SK-N-SH (cell line): ENCODE results near the gene ATF5. TPM values are rescaled to one million over a fixed set of nuclear protein-coding genes. Genes with fewer than 3 reads are reported as not detected.

Experiments
- CTCF ChIA-PET: fragments of 300-600, 350-600 bp; formaldehyde crosslinking; extraction: SDS; loops from one replicate; lab custom pipeline; 2021; lab: Yijun Ruan, JAX
- POLR2A ChIA-PET: fragments of 350-600 bp; sonication (Branson Sonifier 250); formaldehyde crosslinking; extraction: SDS; loops from one replicate; lab custom pipeline; 2020; ENCODE audit warnings: antibody characterized with exemption, inconsistent platforms; lab: Yijun Ruan, JAX
- DNase-seq: peaks from one replicate; pipeline ENCODE4 v3.0.0; 2012
- H2AFZ ChIP-seq: fragments of 200-600 bp; sonication (generic); 2 replicates; pipeline ENCODE4 v1.8.1; 2016; ENCODE audit warnings: antibody characterized with exemption, mild to moderate bottlenecking, low read depth
- H3F3A ChIP-seq: fragments of 200-600 bp; sonication (generic); replicated peaks from 2 replicates; pipeline ENCODE3; 2016; ENCODE audit warnings: antibody characterized with exemption, mild to moderate bottlenecking; ENCODE audit not compliant: insufficient read depth
- H3K27ac ChIP-seq, 2 experiments: fragments of 200-500 bp in 1 of 2; fragments of 200-600 bp in 1 of 2; sonication (Bioruptor generic) in 1 of 2; sonication (generic), shearing (Covaris generic) in 1 of 2; 2 replicates each; pipeline versions ENCODE4 v1.5.1 to v1.6.1; 2014 to 2016; ENCODE audit warnings: low read depth in 2 of 2, inconsistent platforms in 1 of 2, low read length in 1 of 2, mild to moderate bottlenecking in 1 of 2, mixed read lengths in 1 of 2
- H3K27me3 ChIP-seq: fragments of 200-600 bp; sonication (generic), shearing (Covaris generic); 2 replicates; pipeline ENCODE4 v1.6.1; 2016; ENCODE audit warnings: mixed run types; ENCODE audit not compliant: insufficient read depth
- H3K36me3 ChIP-seq, 2 experiments: fragments of 200-500 bp in 1 of 2; fragments of 200-600 bp in 1 of 2; sonication (Bioruptor generic) in 1 of 2; sonication (generic) in 1 of 2; replicated peaks in 1 of 2; 2 replicates each; pipeline versions ENCODE3 to v1.5.1; 2014 to 2016; ENCODE audit warnings: low read length in 1 of 2, mild to moderate bottlenecking in 1 of 2; ENCODE audit not compliant: insufficient read depth in 2 of 2, control insufficient read depth in 1 of 2
- H3K4me1 ChIP-seq, 2 experiments: fragments of 200-500 bp in 1 of 2; fragments of 200-600 bp in 1 of 2; sonication (Bioruptor generic) in 1 of 2; sonication (generic), shearing (Covaris generic) in 1 of 2; 2 replicates each; pipeline versions ENCODE4 v1.5.1 to v1.6.1; 2014 to 2016; ENCODE audit warnings: low read depth in 1 of 2, low read length in 1 of 2, mixed run types in 1 of 2; ENCODE audit not compliant: insufficient read depth in 2 of 2, control insufficient read depth in 1 of 2
- H3K4me2 ChIP-seq: fragments of 200-600 bp; sonication (generic), shearing (Covaris generic); 2 replicates; pipeline ENCODE4 v1.6.1; 2017; ENCODE audit warnings: mixed run types
- H3K4me3 ChIP-seq, 2 experiments: fragments of 200-500 bp in 1 of 2; fragments of 200-600 bp in 1 of 2; sonication (Bioruptor generic) in 1 of 2; sonication (generic), shearing (Covaris generic) in 1 of 2; 2 replicates each; pipeline versions ENCODE4 v1.5.1 to v1.8.1; 2014 to 2016; ENCODE audit warnings: low read depth in 2 of 2, inconsistent platforms in 1 of 2, low read length in 1 of 2, mild to moderate bottlenecking in 1 of 2, mixed read lengths in 1 of 2, moderate library complexity in 1 of 2
- H3K79me2 ChIP-seq: fragments of 200-600 bp; sonication (generic); 2 replicates; pipeline ENCODE4 v1.8.1; 2017; ENCODE audit warnings: mild to moderate bottlenecking; ENCODE audit not compliant: insufficient read depth
- H3K9ac ChIP-seq: fragments of 200-600 bp; sonication (generic); 2 replicates; pipeline ENCODE4 v1.6.1; 2017; ENCODE audit warnings: mixed run types
- H3K9me2 ChIP-seq: fragments of 200-600 bp; sonication (generic); 2 replicates; pipeline ENCODE4 v1.6.1; 2017; ENCODE audit warnings: mixed run types
- H3K9me3 ChIP-seq: fragments of 200-600 bp; sonication (generic); 2 replicates; pipeline ENCODE4 v1.6.1; 2017; ENCODE audit warnings: mixed run types, mild to moderate bottlenecking, moderate library complexity
- H4K20me1 ChIP-seq: fragments of 200-600 bp; sonication (generic); 2 replicates; pipeline ENCODE4 v1.6.1; 2017; ENCODE audit warnings: mild to moderate bottlenecking, mixed run types; ENCODE audit not compliant: insufficient read depth
- CTCF ChIP-seq: fragments of 200-600 bp; sonication (generic); IDR thresholded peaks from 2 replicates; pipeline ENCODE4 v1.6.1; 2017; ENCODE audit warnings: antibody characterized with exemption, mild to moderate bottlenecking, moderate library complexity
- EP300 ChIP-seq, 2 experiments: IDR thresholded peaks; 2 replicates each; pipeline versions ENCODE4 v1.4.0 to v1.6.1; 2012; ENCODE audit warnings: borderline replicate concordance in 1 of 2, low read depth in 1 of 2, low read length in 1 of 2
- FOSL2 ChIP-seq: IDR thresholded peaks from 2 replicates; pipeline ENCODE4 v1.4.0; 2012; ENCODE audit warnings: low read depth, mild to moderate bottlenecking, moderate library complexity, borderline replicate concordance
- FOXJ3 ChIP-seq: sonication (generic); formaldehyde crosslinking; IDR thresholded peaks from 2 replicates; pipeline ENCODE4 v1.5.1; 2020; ENCODE audit warnings: mild to moderate bottlenecking, missing genetic modification reagents
- GATA2 ChIP-seq: sonication (generic); formaldehyde crosslinking; IDR thresholded peaks from 2 replicates; pipeline ENCODE4 v1.5.0; 2020; ENCODE audit warnings: mild to moderate bottlenecking, missing genetic modification reagents
- MEF2A ChIP-seq: IDR thresholded peaks from 2 replicates; pipeline ENCODE4 v1.4.0; 2012; ENCODE audit warnings: low read depth, borderline replicate concordance
- PBX3 ChIP-seq: IDR thresholded peaks from 2 replicates; pipeline ENCODE4; 2012
- POLR2AphosphoS5 ChIP-seq: IDR thresholded peaks from 2 replicates; pipeline ENCODE4 v1.6.1; 2012; ENCODE audit warnings: low read depth, low read length
- RAD21 ChIP-seq: IDR thresholded peaks from 2 replicates; pipeline ENCODE4 v1.6.1; 2012; ENCODE audit warnings: mild to moderate bottlenecking, low read length
- RFX5 ChIP-seq: IDR thresholded peaks from 2 replicates; pipeline ENCODE4 v1.6.1; 2012; ENCODE audit warnings: mild to moderate bottlenecking, improper control_type of control experiment, low read length
- RXRA ChIP-seq: IDR thresholded peaks from 2 replicates; pipeline ENCODE4 v1.4.0; 2012; ENCODE audit warnings: low read depth, mild to moderate bottlenecking, borderline replicate concordance
- SIN3A ChIP-seq: IDR thresholded peaks from 2 replicates; pipeline ENCODE4 v1.6.1; 2012; ENCODE audit warnings: low read depth, mild to moderate bottlenecking, low read length, moderate library complexity, borderline replicate concordance
- SMC3 ChIP-seq: IDR thresholded peaks from 2 replicates; pipeline ENCODE4 v1.6.1; 2012; ENCODE audit warnings: low read depth, low read length, improper control_type of control experiment
- TAF1 ChIP-seq: IDR thresholded peaks from 2 replicates; pipeline ENCODE4 v1.6.1; 2012; ENCODE audit warnings: low read depth, mild to moderate bottlenecking, low read length, moderate library complexity, borderline replicate concordance
- TCF12 ChIP-seq: IDR thresholded peaks from 2 replicates; pipeline ENCODE4 v1.4.0; 2012
- USF2 ChIP-seq: fragments of 150-350 bp; IDR thresholded peaks from 2 replicates; pipeline ENCODE4 v1.6.1; 2017; ENCODE audit warnings: antibody characterized with exemption, low read length, low read depth, borderline replicate concordance
- WGBS: methylation state at CpG from one replicate; pipeline ENCODE4 v1.1.6; 2017; ENCODE audit warnings: low lambda C conversion rate; 5-methylcytosine and 5-hydroxymethylcytosine counted together
- polyA plus RNA-seq, 3 experiments: library from polyadenylated mRNA; depleted of rRNA; stranded (reverse); fragments of >200 nt; gene quantifications; 2 replicates each; pipeline ENCODE4 v1.2.3, GENCODE V29; 2012
- TF ChIP-seq, protein P1 (sequence below): IDR thresholded peaks from 2 replicates; pipeline ENCODE4 v1.4.0; 2012; ENCODE audit warnings: low read depth, borderline replicate concordance
- TF ChIP-seq, protein P2 (sequence below): IDR thresholded peaks from 2 replicates; pipeline ENCODE4 v1.4.0; 2012; ENCODE audit warnings: low read depth
- TF ChIP-seq, protein P3 (sequence below): IDR thresholded peaks from 2 replicates; pipeline ENCODE4 v1.6.1; 2012; ENCODE audit warnings: mild to moderate bottlenecking, low read depth, low read length, moderate library complexity

ATF5 gene
- polyA plus RNA-seq, 1 of the 3 experiments (the other 2 are of a cell fraction), result 11.7 TPM

DNA sequence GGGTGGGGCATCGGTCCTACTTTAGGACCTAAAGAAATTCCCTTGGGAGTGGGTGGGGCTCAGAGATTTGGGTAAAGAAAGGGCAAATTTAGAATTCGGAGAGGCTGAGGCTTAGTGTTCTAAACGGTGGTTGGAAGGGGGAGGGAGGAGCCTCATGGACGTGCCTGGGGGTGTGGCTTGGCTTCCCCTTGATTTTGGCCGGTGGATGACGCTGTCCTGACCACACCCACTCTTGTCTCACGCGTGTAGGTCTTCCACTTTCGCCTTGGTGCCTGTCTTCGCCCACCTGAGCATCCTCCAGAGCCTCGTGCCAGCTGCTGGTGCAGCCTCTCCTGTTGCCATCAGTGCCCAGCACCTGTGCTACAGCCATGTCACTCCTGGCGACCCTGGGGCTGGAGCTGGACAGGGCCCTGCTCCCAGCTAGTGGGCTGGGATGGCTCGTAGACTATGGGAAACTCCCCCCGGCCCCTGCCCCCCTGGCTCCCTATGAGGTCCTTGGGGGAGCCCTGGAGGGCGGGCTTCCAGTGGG lies 1.5 kb downstream of the ATF5 start (continued):
- no peak for TF ChIP-seq MEF2A
- TF ChIP-seq PBX3, result no peak

- Histone ChIP-seq H2AFZ (no peak overlapping the region), H3K9ac (no peak overlapping the region), H3K36me3 (peaks cover 3 to 24% of the 10 kb centered on the region in 2 experiments), H4K20me1 (0 out of 2 replicates have a peak, but pooled peaks cover 10% of the 10 kb centered on the region), H3K9me3 (no peaks in the 10 kb centered on the region), H3K79me2 (peaks cover 29% of the 10 kb centered on the region), H3K27ac (no peak overlapping the region), H3K4me1 (peaks cover 7 to 10% of the 10 kb centered on the region in 2 experiments; a peak in 2 of 4 replicates), H3F3A (peaks cover 18% of the 10 kb centered on the region), H3K4me3 (no peak overlapping the region), H3K9me2 (no peaks in the 10 kb centered on the region), H3K4me2 (no peak overlapping the region), H3K27me3 (no peaks in the 10 kb centered on the region)
- no peak for DNase-seq
- ChIA-PET CTCF (no interaction called here), POLR2A (interaction anchor here (2.1 kb wide), 1 partner anchor 55 kb away, joined by 8 read pairs; the partner anchor contains the start of gene AKT1S1)
- WGBS, result 94% methylated on average over 7 of the region's 7 CpGs
- TF ChIP-seq FOSL2, result no peak
- no peak for TF ChIP-seq TAF1
- TF ChIP-seq, protein P1, sequence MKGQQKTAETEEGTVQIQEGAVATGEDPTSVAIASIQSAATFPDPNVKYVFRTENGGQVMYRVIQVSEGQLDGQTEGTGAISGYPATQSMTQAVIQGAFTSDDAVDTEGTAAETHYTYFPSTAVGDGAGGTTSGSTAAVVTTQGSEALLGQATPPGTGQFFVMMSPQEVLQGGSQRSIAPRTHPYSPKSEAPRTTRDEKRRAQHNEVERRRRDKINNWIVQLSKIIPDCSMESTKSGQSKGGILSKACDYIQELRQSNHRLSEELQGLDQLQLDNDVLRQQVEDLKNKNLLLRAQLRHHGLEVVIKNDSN, result no peak
- TF ChIP-seq RXRA, result no peak
- TF ChIP-seq USF2, result no peak
- TF ChIP-seq TCF12, result no peak
- no peak for TF ChIP-seq RFX5
- TF ChIP-seq RAD21, result no peak
- no peak for TF ChIP-seq SMC3
- TF ChIP-seq MEF2A, result no peak
- TF ChIP-seq GATA2, result no peak
- TF ChIP-seq POLR2AphosphoS5, result no peak
- TF ChIP-seq, protein P2, sequence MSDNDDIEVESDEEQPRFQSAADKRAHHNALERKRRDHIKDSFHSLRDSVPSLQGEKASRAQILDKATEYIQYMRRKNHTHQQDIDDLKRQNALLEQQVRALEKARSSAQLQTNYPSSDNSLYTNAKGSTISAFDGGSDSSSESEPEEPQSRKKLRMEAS, result no peak
- TF ChIP-seq CTCF, result no peak
- TF ChIP-seq, protein P3, sequence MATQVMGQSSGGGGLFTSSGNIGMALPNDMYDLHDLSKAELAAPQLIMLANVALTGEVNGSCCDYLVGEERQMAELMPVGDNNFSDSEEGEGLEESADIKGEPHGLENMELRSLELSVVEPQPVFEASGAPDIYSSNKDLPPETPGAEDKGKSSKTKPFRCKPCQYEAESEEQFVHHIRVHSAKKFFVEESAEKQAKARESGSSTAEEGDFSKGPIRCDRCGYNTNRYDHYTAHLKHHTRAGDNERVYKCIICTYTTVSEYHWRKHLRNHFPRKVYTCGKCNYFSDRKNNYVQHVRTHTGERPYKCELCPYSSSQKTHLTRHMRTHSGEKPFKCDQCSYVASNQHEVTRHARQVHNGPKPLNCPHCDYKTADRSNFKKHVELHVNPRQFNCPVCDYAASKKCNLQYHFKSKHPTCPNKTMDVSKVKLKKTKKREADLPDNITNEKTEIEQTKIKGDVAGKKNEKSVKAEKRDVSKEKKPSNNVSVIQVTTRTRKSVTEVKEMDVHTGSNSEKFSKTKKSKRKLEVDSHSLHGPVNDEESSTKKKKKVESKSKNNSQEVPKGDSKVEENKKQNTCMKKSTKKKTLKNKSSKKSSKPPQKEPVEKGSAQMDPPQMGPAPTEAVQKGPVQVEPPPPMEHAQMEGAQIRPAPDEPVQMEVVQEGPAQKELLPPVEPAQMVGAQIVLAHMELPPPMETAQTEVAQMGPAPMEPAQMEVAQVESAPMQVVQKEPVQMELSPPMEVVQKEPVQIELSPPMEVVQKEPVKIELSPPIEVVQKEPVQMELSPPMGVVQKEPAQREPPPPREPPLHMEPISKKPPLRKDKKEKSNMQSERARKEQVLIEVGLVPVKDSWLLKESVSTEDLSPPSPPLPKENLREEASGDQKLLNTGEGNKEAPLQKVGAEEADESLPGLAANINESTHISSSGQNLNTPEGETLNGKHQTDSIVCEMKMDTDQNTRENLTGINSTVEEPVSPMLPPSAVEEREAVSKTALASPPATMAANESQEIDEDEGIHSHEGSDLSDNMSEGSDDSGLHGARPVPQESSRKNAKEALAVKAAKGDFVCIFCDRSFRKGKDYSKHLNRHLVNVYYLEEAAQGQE, result no peak
- no peak for TF ChIP-seq EP300 (IDR thresholded peaks at IDR 0.05; ENCODE audit: borderline replicate concordance in 1 of 2, low read depth in 1 of 2, low read length in 1 of 2)
- TF ChIP-seq SIN3A, result no peak
- TF ChIP-seq FOXJ3 (CRISPR knock-in tag), result no peak
Observed at GRCh38 chr19:49931293-49932040, 2.5 kb downstream of the ATF5 start.
